ENCODE results near the gene ERCC2. TPM values are rescaled to one million over a fixed set of nuclear protein-coding genes. Genes with fewer than 3 reads are reported as not detected.

Gene ERCC2
- total and polyA plus RNA-seq, 2 experiments from 2014 or later: 19.2 to 69.1 TPM

DNA sequence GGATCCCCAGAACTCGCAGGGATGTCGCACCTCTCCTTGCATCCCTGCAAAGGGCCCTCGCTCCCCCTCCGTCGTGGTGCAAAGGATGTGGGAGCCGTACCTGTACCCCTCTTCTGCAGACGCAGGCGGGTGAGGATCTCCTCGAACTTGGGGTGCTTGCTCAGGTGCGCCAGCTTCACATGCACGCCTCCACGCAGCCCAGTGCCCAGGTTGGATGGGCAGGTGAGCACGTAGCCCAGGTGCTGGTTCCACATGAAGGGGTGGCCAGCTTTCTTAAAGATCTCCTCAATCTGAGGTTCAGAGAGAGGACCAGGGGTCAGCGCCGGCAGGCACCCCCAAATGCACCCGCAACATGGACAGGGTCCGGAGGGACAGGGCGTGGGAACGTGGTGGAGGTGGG is 63.0 kb downstream of the ERCC2 start:
- no peak for DNase-seq (ENCODE audit: low read depth in 1 of 2, low spot score in 1 of 2)
- no peaks in the 10 kb centered on the region for H3K4me1 ChIP-seq (ENCODE audit: low read depth)
- peak overlapping the region; percentile 10 for H3K27ac ChIP-seq
- no peak overlapping the region for H3K4me3 ChIP-seq
- no peaks in the 10 kb centered on the region for H3K36me3 ChIP-seq
- H3K9me3 ChIP-seq (ENCODE audit: low read depth): no peaks in the 10 kb centered on the region
- no peak for TF ChIP-seq CTCF (IDR thresholded peaks at IDR 0.05; ENCODE audit: low read depth, low read length)
- H3K27me3 ChIP-seq: no peaks in the 10 kb centered on the region

GRCh38 chr19:45306518-45307027 is 63.8 kb downstream of the ERCC2 start:
- Histone ChIP-seq H3K27ac (peak overlapping the region; percentile 63), H3K27me3 (no peaks in the 10 kb centered on the region), H3K9me3 (ENCODE audit: low read depth) (no peaks in the 10 kb centered on the region), H3K4me1 (ENCODE audit: low read depth) (no peaks in the 10 kb centered on the region), H3K4me3 (no peak overlapping the region), H3K36me3 (no peaks in the 10 kb centered on the region)
- TF ChIP-seq CTCF (IDR thresholded peaks at IDR 0.05; ENCODE audit: low read depth, low read length): no peak
- DNase-seq (ENCODE audit: low read depth in 1 of 2, low spot score in 1 of 2): peak in 1 of 2 donors; percentile 62

- H3K4me3 ChIP-seq: no peak overlapping the region
- peak overlapping the region; percentile 63 for H3K27ac ChIP-seq
- no peak for TF ChIP-seq CTCF (IDR thresholded peaks at IDR 0.05; ENCODE audit: low read depth, low read length)
- no peaks in the 10 kb centered on the region for H3K9me3 ChIP-seq (ENCODE audit: low read depth)
- H3K4me1 ChIP-seq (ENCODE audit: low read depth): no peaks in the 10 kb centered on the region
- no peak for DNase-seq (ENCODE audit: low read depth in 1 of 2, low spot score in 1 of 2)
- H3K27me3 ChIP-seq: no peaks in the 10 kb centered on the region
- no peaks in the 10 kb centered on the region for H3K36me3 ChIP-seq
Measured at GRCh38 chr19:45306040-45306439, 64.3 kb downstream of the ERCC2 start.

GRCh38 chr19:45305421-45305820 is 65.0 kb downstream of the ERCC2 start:
- Histone ChIP-seq H3K27me3 (no peaks in the 10 kb centered on the region), H3K9me3 (ENCODE audit: low read depth) (no peaks in the 10 kb centered on the region), H3K27ac (peak overlapping the region; percentile 63), H3K4me1 (ENCODE audit: low read depth) (no peaks in the 10 kb centered on the region), H3K4me3 (no peak overlapping the region), H3K36me3 (no peaks in the 10 kb centered on the region)
- TF ChIP-seq CTCF (IDR thresholded peaks at IDR 0.05; ENCODE audit: low read depth, low read length): no peak
- peak in 1 of 2 donors; percentile 48 for DNase-seq (ENCODE audit: low read depth in 1 of 2, low spot score in 1 of 2)

- H3K27ac ChIP-seq: peak overlapping the region; percentile 14
- no peak for TF ChIP-seq CTCF (IDR thresholded peaks at IDR 0.05; ENCODE audit: low read depth, low read length)
- H3K36me3 ChIP-seq: no peaks in the 10 kb centered on the region
- H3K27me3 ChIP-seq: no peaks in the 10 kb centered on the region
- H3K4me1 ChIP-seq (ENCODE audit: low read depth): no peaks in the 10 kb centered on the region
- H3K4me3 ChIP-seq: no peak overlapping the region
- DNase-seq (ENCODE audit: low read depth in 1 of 2, low spot score in 1 of 2): no peak
- no peaks in the 10 kb centered on the region for H3K9me3 ChIP-seq (ENCODE audit: low read depth)
Measured at GRCh38 chr19:45305007-45305406, 65.4 kb downstream of the ERCC2 start.

Data from cardiac muscle cell (in vitro differentiated cells and primary cell).